Measurements from ENCODE around the gene MOB2. TPM values are rescaled to one million over a fixed set of nuclear protein-coding genes. Genes with fewer than 3 reads are reported as not detected.

Gene MOB2
- polyA plus RNA-seq, 3 donors, result 31.9 to 51.6 (median 41.2) TPM

DNA sequence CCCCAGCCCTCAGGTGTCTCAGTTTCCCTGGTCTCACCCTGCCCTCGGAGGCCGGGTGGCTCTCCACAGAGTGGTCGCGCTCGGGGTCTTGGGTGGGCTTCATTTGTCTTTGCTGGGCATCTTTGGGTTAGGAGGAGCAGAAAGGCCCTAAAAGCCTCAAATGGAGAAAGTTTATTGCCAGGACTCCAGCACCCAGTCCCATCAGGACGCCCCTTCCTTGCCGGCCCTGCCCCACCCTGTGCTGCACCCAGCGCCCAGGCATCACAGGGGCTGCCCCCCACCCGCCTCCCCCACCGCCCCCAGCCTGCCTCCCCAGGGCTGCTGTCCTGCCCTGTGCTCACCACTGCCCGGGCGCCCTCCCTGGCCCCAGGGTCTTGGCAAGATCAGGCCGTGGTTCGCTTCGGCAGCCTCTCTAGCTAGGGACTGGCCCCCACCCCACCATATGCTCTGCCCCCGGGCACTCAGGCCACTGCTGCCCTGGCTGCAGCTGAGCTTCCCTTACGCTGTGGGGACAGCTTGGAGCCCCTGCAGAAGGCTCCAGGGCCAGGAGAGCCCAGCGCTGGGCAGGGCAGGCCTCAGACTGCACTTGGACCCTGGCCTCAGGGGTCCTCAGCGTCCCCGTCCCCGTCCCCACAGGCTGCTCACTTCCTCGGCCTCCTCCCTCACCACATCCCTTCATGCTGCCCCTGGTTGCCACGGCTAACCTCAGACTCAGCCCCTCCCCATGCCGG, 31.4 kb downstream of the MOB2 start:
- WGBS, 3 donors, result 72 to 89% (median 73%) methylated on average over 21 to 24 of the region's 24 CpGs
- H3K27ac ChIP-seq (ENCODE audit: low read depth, low read length), result no peak overlapping the region

- H3K27ac ChIP-seq (ENCODE audit: low read depth, low read length), result no peak overlapping the region
- 64 to 79% (median 65%) methylated on average over 19 to 21 of the region's 21 CpGs for WGBS, 3 donors
These were observed 32.0 kb downstream of the MOB2 start for GRCh38 chr11:1454576-1454975.

- no peak overlapping the region for H3K27ac ChIP-seq (ENCODE audit: low read depth, low read length)
- WGBS, 3 donors, result 14 to 41% (median 18%) methylated on average over 15 to 17 of the region's 17 CpGs
These were observed 33.0 kb downstream of the MOB2 start for GRCh38 chr11:1453611-1454034.

GRCh38 chr11:1452744-1453143, 33.8 kb downstream of the MOB2 start:
- no peak overlapping the region for H3K27ac ChIP-seq (ENCODE audit: low read depth, low read length)
- 60 to 72% (median 66%) methylated on average over 13 of the region's 13 CpGs for WGBS, 3 donors

DNA sequence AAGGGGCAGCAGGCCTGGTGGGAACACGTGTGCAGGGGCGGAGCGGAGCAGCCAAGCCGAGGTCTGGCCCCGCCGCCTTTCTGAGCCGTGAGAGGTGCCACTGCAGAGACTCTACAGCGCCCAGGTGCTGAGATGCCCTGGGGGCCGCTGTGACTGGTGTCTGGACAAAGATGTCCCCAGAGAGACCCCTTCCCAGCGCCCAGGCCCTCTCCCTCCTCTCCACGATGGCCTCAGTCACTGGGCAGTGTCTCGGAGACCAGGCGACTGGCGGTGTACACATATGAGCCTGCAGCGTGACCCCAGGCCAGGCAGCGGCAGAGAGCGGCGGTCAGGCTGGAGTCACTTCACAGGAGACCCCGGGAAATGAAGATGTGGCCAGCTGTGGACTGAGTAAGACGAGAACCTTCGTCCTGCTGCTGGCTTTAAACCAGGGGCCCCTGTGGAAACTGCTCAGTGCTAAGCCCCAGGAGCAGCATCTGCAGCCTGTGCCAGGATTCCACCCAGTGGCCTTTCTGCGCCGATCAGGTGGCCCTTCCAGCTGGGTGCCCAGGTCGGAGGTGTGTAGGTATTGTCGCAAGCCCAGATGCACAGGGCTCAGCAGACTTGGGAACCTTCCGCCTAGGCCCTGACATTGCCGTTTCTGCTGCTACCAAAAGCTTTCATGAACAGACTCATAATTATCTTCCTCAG, 34.7 kb downstream of the MOB2 start:
- H3K27ac ChIP-seq (ENCODE audit: low read depth, low read length), result no peak overlapping the region
- WGBS, 3 donors, result 81 to 85% (median 81%) methylated on average over 27 of the region's 27 CpGs

DNA sequence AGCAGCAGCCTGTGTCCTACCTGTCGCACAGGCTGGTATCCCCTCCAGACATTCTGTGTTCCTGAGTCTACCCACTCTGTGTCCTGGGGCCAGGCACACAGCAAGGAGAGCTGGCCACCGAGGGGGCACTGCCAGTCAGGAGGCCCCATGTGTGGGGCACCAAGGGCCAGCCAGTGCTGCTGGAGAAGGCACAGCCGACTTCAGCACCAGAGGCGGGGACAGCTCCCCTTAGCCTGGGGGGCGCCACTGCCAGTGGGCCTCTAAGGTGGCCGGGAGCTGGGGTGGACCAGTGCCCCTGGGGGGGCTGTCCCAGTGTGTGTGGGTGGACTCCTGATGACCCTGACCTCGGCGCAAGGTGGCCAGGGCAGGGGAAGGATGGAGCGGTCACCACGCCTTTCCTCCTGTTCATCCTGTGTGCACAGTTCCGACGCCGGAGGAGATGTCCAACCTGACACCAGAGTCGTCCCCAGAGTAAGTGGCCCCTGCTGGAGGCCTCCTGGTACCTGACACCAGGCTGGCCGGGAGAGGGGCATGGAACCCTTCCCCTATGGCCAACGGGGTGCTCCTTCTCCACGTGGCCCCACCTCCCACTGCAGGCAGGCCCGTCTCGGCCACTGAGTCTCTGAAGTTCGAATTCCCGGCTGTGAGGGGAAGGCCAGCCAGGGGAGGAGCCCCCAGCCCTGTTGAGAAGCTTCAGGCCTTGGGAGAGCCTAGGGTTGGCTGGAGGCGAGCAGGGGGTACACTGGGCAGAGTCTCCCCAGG, 35.4 kb downstream of the MOB2 start:
- no peak overlapping the region for H3K27ac ChIP-seq (ENCODE audit: low read depth, low read length)
- WGBS, 3 donors, result 70 to 81% (median 72%) methylated on average over 22 of the region's 22 CpGs

GRCh38 chr11:1450344-1450875, 36.2 kb downstream of the MOB2 start:
- no peak overlapping the region for H3K27ac ChIP-seq (ENCODE audit: low read depth, low read length)
- 77 to 90% (median 85%) methylated on average over 28 to 29 of the region's 29 CpGs for WGBS, 3 donors

DNA sequence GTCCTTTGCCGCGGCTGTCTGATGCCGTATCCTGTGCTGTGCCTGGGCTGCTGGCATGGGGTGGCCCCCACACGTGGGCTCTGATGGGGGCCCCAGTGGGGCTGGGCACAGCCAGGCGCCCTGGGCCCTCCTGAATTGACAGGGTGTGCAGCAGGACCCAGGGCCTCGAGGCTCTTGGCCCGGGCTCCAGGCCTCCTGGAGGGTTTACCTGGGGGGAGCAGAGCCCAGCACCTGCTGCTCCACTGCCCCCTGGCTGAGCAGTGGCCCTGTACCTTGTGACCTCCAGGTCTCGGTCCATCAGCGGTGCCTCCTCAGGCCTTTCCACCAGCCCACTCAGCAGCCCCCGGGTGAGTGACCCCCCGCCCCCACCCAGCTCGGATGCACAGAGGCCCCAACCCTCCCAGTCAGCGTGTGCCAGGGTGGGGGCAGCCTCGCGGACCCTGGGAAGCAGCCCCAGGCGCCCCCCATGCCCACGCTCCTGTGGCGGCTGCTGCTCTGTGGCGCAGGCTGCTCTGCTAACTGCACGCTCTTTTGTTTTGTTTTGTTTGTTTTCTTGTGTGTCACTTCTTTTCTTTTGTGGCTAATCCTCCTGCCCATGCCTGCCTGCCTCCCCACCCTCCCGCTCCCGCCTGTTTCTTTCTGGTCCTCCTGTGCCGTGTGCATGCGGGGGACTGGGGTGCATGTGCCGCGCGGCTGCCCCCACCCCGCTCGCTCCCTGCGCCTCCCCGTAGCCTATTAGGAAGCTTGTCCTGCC, 36.9 kb downstream of the MOB2 start:
- 76 to 82% (median 79%) methylated on average over 23 to 31 of the region's 31 CpGs for WGBS, 3 donors
- H3K27ac ChIP-seq (ENCODE audit: low read depth, low read length), result no peak overlapping the region

DNA sequence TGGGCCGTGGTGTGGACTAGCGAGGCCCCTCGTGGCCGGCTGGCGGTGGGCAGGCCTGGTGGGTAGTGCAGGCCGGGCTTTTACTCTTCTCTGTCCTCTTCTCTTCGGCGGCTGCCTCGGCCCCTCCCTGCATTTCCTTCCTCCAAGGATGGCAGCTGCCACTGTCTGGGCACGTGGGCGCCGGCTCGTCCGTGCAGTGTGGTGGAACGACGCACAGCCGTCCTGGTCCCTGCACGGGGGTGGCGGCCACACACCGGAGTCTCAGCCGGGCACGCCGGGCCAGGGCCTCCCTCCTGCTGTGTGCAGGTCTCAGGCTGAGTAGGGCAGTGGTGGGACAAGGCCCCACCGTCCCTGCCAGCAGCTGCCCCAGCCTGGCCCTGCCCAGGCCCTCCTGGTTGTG, 37.7 kb downstream of the MOB2 start:
- WGBS, 3 donors, result 47 to 71% (median 56%) methylated on average over 22 to 24 of the region's 24 CpGs
- no peak overlapping the region for H3K27ac ChIP-seq (ENCODE audit: low read depth, low read length)

DNA sequence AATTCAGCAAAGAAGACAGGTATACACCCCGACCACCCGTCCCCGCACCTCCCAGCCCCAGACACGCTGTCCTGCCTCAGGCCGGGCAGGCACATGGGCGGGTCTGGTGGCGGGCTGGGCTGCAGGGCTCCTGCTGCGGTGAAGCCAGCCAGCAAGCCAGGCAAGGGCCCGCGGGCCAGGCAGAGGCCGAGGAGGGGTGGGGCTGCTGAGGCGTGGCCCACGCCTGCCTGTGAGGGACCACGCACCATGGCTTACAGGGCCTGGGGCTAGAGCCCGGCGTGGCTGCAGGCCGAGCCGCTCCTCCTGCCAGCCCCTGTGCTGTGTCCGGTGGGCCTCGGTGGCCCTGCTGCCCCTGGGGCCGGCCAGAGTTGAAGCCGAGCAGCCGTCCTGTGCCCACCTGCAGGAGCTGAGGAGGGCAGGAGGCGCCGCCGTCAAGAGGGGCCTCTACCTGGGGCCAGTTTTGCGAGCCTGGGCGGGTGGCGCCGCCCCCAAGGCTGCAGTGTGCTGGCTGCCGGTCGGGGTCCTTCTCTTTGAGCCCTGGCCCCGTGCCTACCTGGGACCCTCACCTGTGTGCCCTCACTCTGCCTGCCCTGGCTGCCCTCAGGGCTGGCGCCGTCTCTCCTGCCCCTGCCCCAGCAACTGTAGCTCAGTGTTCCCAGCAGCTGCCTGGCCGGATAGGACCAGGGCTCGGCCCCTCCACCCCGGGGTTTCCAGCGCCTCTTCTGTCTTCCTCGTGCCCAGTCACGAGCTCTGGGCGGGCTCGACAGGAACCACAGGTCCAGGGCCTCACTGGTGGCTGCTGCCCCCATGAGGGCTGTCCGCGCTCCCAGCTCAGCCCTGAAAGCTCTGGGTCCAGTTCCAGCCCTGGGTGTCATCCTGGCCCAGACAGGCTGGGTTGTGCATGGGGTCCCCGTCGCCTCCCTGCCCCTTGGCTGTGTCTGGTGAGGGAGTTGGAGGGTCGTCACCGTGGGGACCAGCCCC, 38.4 kb downstream of the MOB2 start:
- 79 to 86% (median 85%) methylated on average over 43 to 49 of the region's 49 CpGs for WGBS, 3 donors

DNA sequence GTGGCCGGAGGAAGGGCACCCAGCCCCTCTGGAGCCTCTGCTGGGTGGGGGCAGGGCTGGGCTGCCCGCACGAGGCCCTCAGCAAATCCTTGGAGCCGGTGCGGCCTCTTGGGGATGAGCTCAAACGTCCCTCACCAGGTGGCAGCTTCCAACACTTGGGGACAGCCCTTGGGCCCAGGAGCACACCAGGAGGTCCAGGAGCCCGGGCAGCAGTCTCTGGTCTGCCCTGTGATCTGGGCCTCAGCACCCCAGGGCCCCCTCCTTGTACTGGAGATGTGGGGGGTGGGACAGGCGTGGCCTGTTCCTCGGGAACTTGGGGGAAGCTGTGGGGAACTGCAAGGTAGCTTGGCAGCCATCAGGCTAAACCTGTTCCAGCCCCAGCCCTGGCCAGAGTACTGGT, 40.0 kb downstream of the MOB2 start:
- no peak overlapping the region for H3K27ac ChIP-seq (ENCODE audit: low read depth, low read length)
- WGBS, 3 donors, result 71 to 75% (median 74%) methylated on average over 9 of the region's 9 CpGs

More for the DNA sequence above, 38.4 kb downstream of the MOB2 start:
- no peak overlapping the region for H3K27ac ChIP-seq (ENCODE audit: low read depth, low read length)

- 81 to 90% (median 86%) methylated on average over 27 to 30 of the region's 30 CpGs for WGBS, 3 donors
- no peak overlapping the region for H3K27ac ChIP-seq (ENCODE audit: low read depth, low read length)
These were observed 40.7 kb downstream of the MOB2 start for GRCh38 chr11:1445741-1446445.

DNA sequence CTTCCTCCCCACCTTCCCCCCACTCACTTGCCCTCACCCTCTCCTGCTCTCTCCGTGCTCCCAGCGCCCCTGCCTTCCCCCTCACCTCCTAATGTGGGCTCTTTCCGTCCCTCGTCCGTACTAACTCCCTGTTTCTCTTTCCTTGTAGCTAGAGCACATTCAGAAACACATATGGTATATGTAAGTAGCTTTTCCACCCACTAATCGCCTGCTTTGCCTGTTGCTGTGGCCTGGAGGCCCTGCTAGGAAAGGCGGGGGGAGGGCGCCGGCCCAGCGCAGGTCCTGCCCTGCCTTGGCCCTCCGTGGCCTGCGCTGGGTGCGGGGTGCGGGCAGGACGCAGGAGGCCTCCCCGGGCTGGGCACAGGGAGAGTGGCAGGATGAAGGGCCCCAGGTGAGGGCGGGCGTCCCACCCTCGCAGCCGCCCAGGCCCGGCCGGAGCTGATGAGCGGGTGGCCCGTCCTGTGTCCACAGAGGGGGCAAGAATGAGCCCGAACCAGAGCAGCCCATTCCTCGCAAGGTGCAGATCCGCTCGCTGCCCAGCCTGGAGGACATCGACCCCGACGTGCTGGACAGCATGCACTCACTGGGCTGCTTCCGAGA, 41.7 kb downstream of the MOB2 start:
- H3K27ac ChIP-seq (ENCODE audit: low read depth, low read length), result no peak overlapping the region
- WGBS, 3 donors, result 76 to 85% (median 79%) methylated on average over 30 to 32 of the region's 32 CpGs

DNA sequence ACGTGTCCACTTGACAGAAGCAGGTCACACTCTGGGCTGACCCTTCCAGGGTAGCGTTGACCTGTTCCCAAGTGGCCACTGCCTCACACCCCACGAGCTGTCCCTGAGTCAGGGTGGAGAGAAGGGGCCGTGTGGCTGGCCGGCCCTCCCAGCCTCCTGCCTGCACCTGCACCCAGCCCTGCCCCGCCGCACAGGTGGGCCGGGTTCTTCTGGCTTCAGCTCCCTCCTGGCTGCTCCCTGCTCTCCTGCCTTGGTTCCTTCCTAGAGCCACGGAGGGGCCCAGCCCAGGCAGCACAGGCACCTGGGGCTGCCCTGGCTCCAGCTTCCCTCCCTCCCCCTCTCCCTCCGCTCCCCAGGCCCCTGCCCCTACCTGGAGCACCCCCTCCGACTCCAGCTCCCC, 42.3 kb downstream of the MOB2 start:
- no peak overlapping the region for H3K27ac ChIP-seq (ENCODE audit: low read depth, low read length)
- 68 to 75% (median 74%) methylated on average over 9 to 11 of the region's 11 CpGs for WGBS, 3 donors

GRCh38 chr11:1443737-1444136, 42.8 kb downstream of the MOB2 start:
- WGBS, 3 donors, result 77 to 80% (median 79%) methylated on average over 9 of the region's 9 CpGs
- H3K27ac ChIP-seq (ENCODE audit: low read depth, low read length), result no peak overlapping the region

- 79 to 85% (median 82%) methylated on average over 22 to 28 of the region's 28 CpGs for WGBS, 3 donors
- no peak overlapping the region for H3K27ac ChIP-seq (ENCODE audit: low read depth, low read length)
These were observed 43.7 kb downstream of the MOB2 start for GRCh38 chr11:1442807-1443366.

Data from adipose tissue (tissue), 3 donors.